HL-60 (cell line): ENCODE measurements around the gene SLC26A1.
"Not testable (repeated sequence)": the region's sequence is repeated elsewhere in the genome, so short reads cannot be mapped to it uniquely, and the experiment has no call there.

Source experiments
- DNase-seq, 2 experiments: peaks; one replicate each; pipeline ENCODE4 v3.0.0-alpha.2; 2010 to 2020; ENCODE audit warnings: low read depth in 1 of 2, low spot score in 1 of 2
- H3K27ac ChIP-seq: fragments of 250-450 bp; sonication (Bioruptor Pico); replicated peaks from 2 replicates; pipeline ENCODE4 v1.5.1; 2020; ENCODE audit warnings: mild to moderate bottlenecking, moderate library complexity
- H3K27me3 ChIP-seq: fragments of 250-450 bp; sonication (Bioruptor Pico); 2 replicates; pipeline ENCODE4 v1.5.1; 2021; ENCODE audit warnings: mild to moderate bottlenecking, moderate library complexity; ENCODE audit not compliant: insufficient read depth, poor library complexity, severe bottlenecking
- H3K4me3 ChIP-seq: replicated peaks from 2 replicates; pipeline ENCODE4 v1.5.1; 2011; ENCODE audit warnings: mild to moderate bottlenecking, control low read depth, low read length; ENCODE audit not compliant: insufficient read depth
- GABPA ChIP-seq: IDR thresholded peaks from 2 replicates; pipeline ENCODE4 v1.6.1; 2012; ENCODE audit warnings: low read depth
- POLR2AphosphoS5 ChIP-seq: IDR thresholded peaks from 2 replicates; pipeline ENCODE4 v1.6.1; 2012; ENCODE audit warnings: low read depth
- SPI1 ChIP-seq: IDR thresholded peaks from 2 replicates; pipeline ENCODE4 v1.6.1; 2012; ENCODE audit warnings: low read depth, mild to moderate bottlenecking, borderline replicate concordance
- TF ChIP-seq, protein P1 (sequence below): IDR thresholded peaks from one replicate; pipeline ENCODE4 v1.5.1; 2011; ENCODE audit warnings: low read length, control low read depth, inconsistent platforms; ENCODE audit not compliant: insufficient read depth
- TF ChIP-seq, protein P2 (sequence below): IDR thresholded peaks from 2 replicates; pipeline ENCODE4 v1.6.1; 2012; ENCODE audit warnings: low read depth; ENCODE audit not compliant: insufficient replicate concordance

The SLC26A1 gene

DNA sequence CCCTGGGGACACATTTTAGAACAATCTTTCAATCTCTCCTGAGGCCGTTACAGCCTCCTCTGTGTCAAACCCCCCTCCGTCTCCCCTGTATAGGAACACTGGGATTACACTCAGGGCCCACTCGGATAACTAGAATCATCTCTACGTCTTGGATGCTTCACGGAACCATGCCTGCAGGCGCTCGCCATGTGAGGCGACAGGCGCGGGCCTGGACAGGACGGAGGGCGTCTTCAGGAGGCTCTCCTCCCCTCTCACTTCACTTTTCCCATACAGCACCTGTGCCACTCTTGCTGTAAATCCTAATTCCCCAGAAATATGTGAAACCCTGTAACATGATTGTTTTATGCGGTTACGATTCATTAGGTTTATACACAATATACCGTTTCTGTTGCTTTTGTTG is 10.4 kb downstream of the SLC26A1 start:
- no peak overlapping the region for H3K4me3 ChIP-seq
- no peak for DNase-seq
- H3K27ac ChIP-seq = no peak overlapping the region
- TF ChIP-seq GABPA (no peak), POLR2AphosphoS5 (no peak), SPI1 (no peak)
- TF ChIP-seq, protein P1, sequence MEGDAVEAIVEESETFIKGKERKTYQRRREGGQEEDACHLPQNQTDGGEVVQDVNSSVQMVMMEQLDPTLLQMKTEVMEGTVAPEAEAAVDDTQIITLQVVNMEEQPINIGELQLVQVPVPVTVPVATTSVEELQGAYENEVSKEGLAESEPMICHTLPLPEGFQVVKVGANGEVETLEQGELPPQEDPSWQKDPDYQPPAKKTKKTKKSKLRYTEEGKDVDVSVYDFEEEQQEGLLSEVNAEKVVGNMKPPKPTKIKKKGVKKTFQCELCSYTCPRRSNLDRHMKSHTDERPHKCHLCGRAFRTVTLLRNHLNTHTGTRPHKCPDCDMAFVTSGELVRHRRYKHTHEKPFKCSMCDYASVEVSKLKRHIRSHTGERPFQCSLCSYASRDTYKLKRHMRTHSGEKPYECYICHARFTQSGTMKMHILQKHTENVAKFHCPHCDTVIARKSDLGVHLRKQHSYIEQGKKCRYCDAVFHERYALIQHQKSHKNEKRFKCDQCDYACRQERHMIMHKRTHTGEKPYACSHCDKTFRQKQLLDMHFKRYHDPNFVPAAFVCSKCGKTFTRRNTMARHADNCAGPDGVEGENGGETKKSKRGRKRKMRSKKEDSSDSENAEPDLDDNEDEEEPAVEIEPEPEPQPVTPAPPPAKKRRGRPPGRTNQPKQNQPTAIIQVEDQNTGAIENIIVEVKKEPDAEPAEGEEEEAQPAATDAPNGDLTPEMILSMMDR = no peak
- TF ChIP-seq, protein P2, sequence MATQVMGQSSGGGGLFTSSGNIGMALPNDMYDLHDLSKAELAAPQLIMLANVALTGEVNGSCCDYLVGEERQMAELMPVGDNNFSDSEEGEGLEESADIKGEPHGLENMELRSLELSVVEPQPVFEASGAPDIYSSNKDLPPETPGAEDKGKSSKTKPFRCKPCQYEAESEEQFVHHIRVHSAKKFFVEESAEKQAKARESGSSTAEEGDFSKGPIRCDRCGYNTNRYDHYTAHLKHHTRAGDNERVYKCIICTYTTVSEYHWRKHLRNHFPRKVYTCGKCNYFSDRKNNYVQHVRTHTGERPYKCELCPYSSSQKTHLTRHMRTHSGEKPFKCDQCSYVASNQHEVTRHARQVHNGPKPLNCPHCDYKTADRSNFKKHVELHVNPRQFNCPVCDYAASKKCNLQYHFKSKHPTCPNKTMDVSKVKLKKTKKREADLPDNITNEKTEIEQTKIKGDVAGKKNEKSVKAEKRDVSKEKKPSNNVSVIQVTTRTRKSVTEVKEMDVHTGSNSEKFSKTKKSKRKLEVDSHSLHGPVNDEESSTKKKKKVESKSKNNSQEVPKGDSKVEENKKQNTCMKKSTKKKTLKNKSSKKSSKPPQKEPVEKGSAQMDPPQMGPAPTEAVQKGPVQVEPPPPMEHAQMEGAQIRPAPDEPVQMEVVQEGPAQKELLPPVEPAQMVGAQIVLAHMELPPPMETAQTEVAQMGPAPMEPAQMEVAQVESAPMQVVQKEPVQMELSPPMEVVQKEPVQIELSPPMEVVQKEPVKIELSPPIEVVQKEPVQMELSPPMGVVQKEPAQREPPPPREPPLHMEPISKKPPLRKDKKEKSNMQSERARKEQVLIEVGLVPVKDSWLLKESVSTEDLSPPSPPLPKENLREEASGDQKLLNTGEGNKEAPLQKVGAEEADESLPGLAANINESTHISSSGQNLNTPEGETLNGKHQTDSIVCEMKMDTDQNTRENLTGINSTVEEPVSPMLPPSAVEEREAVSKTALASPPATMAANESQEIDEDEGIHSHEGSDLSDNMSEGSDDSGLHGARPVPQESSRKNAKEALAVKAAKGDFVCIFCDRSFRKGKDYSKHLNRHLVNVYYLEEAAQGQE = no peak
- no peaks in the 10 kb centered on the region for H3K27me3 ChIP-seq

DNA sequence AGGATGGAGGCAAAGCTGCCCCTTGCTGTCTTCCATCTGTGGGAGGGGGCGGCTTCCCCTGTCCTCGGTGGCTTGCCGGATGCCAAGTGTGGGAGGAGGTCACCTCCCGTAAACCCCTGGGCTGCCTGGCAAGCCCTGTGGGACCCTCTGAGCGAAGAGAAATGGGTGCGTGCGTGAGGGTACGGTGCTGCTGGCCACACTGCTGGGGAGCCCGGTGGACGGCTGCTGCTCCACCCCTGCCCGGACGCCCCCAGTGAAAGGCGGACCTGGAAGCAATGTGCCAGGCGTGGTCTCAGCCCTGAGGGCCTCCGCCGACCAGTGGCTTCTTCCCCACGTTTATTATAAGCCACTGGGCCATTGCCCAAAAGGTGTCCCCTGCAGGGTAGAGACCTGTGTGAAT is 10.9 kb downstream of the SLC26A1 start:
- Histone ChIP-seq H3K27ac (no peak overlapping the region), H3K27me3 (no peaks in the 10 kb centered on the region), H3K4me3 (no peak overlapping the region)
- DNase-seq = no peak
- TF ChIP-seq GABPA (no peak), SPI1 (no peak), POLR2AphosphoS5 (no peak)
- TF ChIP-seq, protein P2 = no peak
- TF ChIP-seq, protein P1 = no peak

DNA sequence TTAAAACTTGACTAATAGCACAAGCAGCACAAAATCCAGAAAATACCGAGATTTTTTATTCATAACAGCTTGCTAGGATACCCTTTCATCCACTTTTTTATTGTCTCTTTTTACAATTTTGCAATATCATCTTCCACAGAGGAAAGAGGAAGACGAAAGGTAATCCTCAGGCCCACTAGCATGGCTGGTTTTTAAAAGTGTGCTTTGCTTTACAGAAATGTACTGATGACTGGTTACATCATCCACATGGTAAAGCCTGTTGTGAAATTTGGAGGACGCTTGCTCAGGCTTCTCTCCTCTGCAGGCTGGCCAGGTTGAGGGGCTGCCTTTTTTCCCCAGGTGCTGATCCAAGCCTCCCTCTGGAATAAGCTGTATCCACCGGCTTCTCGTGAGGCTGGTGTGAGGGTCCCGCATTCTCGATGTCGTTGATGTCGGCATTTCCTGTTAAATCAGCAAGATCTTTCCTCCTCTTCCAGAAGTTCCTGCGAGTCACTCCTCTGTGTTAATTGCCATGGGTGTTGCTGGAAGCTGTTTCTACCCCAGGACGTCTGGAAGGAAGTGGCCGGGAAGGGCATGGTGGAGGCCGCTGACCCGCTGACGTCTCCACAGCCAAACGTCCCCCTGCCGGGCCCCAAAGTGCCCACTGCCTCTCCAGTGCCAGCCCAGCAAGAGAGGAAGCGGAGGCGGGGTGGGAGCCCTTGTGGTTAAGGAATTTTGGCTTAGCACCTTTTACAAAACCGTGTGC is 14.1 kb downstream of the SLC26A1 start:
- peak; percentile 87 to 91 for DNase-seq
- TF ChIP-seq, protein P2 = no peak
- TF ChIP-seq GABPA (no peak), POLR2AphosphoS5 (no peak), SPI1 (peak; percentile 83)
- H3K27ac ChIP-seq = peak overlapping the region; percentile 42
- no peaks in the 10 kb centered on the region for H3K27me3 ChIP-seq
- H3K4me3 ChIP-seq = peak overlapping the region; percentile 2; the same call in 1 of the 2 replicates

DNA sequence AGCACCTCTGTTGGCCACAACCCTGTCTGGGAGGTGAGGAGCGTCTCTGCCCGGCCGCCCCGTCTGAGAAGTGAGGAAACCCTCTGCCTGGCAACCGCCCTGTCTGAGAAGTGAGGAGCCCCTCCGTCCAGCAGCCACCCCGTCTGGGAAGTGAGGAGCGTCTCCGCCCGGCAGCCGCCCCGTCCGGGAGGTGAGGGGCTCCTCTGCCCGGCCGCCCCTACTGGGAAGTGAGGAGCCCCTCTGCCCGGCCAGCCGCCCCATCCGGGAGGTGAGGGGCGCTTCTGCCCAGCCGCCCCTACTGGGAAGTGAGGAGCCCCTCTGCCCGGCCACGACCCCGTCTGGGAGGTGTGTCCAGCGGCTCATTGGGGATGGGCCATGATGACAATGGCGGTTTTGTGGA is 17.2 kb downstream of the SLC26A1 start:
- H3K27me3 ChIP-seq, H3K4me3 ChIP-seq, H3K27ac ChIP-seq, DNase-seq: not testable (repeated sequence)
